OCI-LY1 (cell line): ENCODE data around the gene PPP1R9A.

ENCODE experiments used
- H2AFZ ChIP-seq: fragments of 200-600 bp; sonication (generic), shearing (Covaris generic); 2 replicates; pipeline ENCODE4 v1.6.0; 2014; ENCODE audit warnings: antibody characterized with exemption, mild to moderate bottlenecking, low read length
- H3F3A ChIP-seq: fragments of 200-600 bp; sonication (generic), shearing (Covaris generic); 2 replicates; pipeline ENCODE4 v1.6.0; 2014; ENCODE audit warnings: mild to moderate bottlenecking, antibody characterized with exemption, low read length, moderate library complexity; ENCODE audit not compliant: insufficient read depth
- H3K27ac ChIP-seq: fragments of 200-600 bp; sonication (generic); 2 replicates; pipeline ENCODE4 v1.5.1; 2014; ENCODE audit warnings: low read length, mixed run types, mild to moderate bottlenecking, low read depth; ENCODE audit not compliant: poor library complexity, severe bottlenecking
- H3K27me3 ChIP-seq: fragments of 200-600 bp; sonication (generic); 2 replicates; pipeline ENCODE4 v1.6.0; 2014; ENCODE audit warnings: antibody characterized with exemption, mild to moderate bottlenecking, low read length, moderate library complexity; ENCODE audit not compliant: insufficient read depth
- H3K36me3 ChIP-seq: fragments of 200-600 bp; sonication (generic); 2 replicates; pipeline ENCODE4 v1.6.1; 2014; ENCODE audit warnings: mild to moderate bottlenecking, antibody characterized with exemption, low read length, moderate library complexity, mixed read lengths; ENCODE audit not compliant: insufficient read depth
- H3K4me1 ChIP-seq: fragments of 200-600 bp; sonication (generic); 2 replicates; pipeline ENCODE4 v1.5.1; 2014; ENCODE audit warnings: mild to moderate bottlenecking, low read length, moderate library complexity; ENCODE audit not compliant: insufficient read depth, severe bottlenecking
- H3K4me2 ChIP-seq: fragments of 200-600 bp; sonication (generic), shearing (Covaris generic); 2 replicates; pipeline ENCODE4 v1.6.1; 2014; ENCODE audit warnings: low read length
- H3K4me3 ChIP-seq: fragments of 200-600 bp; sonication (generic); 2 replicates; pipeline ENCODE4 v1.5.1; 2014; ENCODE audit warnings: low read length, low read depth, mild to moderate bottlenecking, mixed read lengths; ENCODE audit not compliant: poor library complexity, severe bottlenecking
- H3K79me2 ChIP-seq: fragments of 200-600 bp; shearing (Covaris generic); 2 replicates; pipeline ENCODE4 v1.6.1; 2016; ENCODE audit warnings: mixed run types, low read length, mixed read lengths; ENCODE audit not compliant: insufficient read depth
- H3K9ac ChIP-seq: fragments of 200-600 bp; sonication (generic), shearing (Covaris generic); 2 replicates; pipeline ENCODE4 v1.6.1; 2014; ENCODE audit warnings: mild to moderate bottlenecking, low read length, mixed read lengths
- H3K9me2 ChIP-seq: fragments of 200-600 bp; sonication (generic), shearing (Covaris generic); 2 replicates; pipeline ENCODE4 v1.6.1; 2014; ENCODE audit warnings: low read depth, mild to moderate bottlenecking, low read length, mixed read lengths
- H3K9me3 ChIP-seq: fragments of 200-600 bp; shearing (Covaris generic); 2 replicates; pipeline ENCODE4 v1.6.1; 2014; ENCODE audit warnings: low read length, mixed read lengths
- H4K20me1 ChIP-seq: fragments of 200-600 bp; sonication (generic), shearing (Covaris generic); 2 replicates; pipeline ENCODE4 v1.6.0; 2016; ENCODE audit warnings: mild to moderate bottlenecking, low read length; ENCODE audit not compliant: insufficient read depth
- CTCF ChIP-seq: fragments of 200-600 bp; sonication (generic), shearing (Covaris generic); IDR thresholded peaks from 2 replicates; pipeline ENCODE4 v1.5.1; 2017; ENCODE audit warnings: mild to moderate bottlenecking, antibody characterized with exemption, low read length, moderate library complexity, mixed read lengths
- EZH2 ChIP-seq: fragments of 200-600 bp; sonication (generic), shearing (Covaris generic); IDR thresholded peaks from 2 replicates; pipeline ENCODE4 v1.8.0; 2017; ENCODE audit warnings: borderline replicate concordance, mixed run types, mild to moderate bottlenecking, antibody characterized with exemption, low read length, moderate library complexity, mixed read lengths

PPP1R9A gene

GRCh38 chr7:94923412-94923811 lies 16.0 kb downstream of the PPP1R9A start:
- H3K4me3 ChIP-seq: no peak overlapping the region
- H3K4me2 ChIP-seq: no peak overlapping the region
- no peaks in the 10 kb centered on the region for H3K9me3 ChIP-seq
- H3K36me3 ChIP-seq: no peaks in the 10 kb centered on the region
- H3K27ac ChIP-seq: no peak overlapping the region
- no peak for TF ChIP-seq CTCF
- TF ChIP-seq EZH2: no peak
- no peaks in the 10 kb centered on the region for H3K27me3 ChIP-seq
- H2AFZ ChIP-seq: no peak overlapping the region
- no peaks in the 10 kb centered on the region for H4K20me1 ChIP-seq
- H3K79me2 ChIP-seq: no peaks in the 10 kb centered on the region
- no peaks in the 10 kb centered on the region for H3F3A ChIP-seq
- no peak overlapping the region for H3K9ac ChIP-seq
- H3K4me1 ChIP-seq: peaks cover 3% of the 10 kb centered on the region
- H3K9me2 ChIP-seq: no peaks in the 10 kb centered on the region

- Histone ChIP-seq H3K36me3 (no peaks in the 10 kb centered on the region), H4K20me1 (no peaks in the 10 kb centered on the region), H3K27ac (no peak overlapping the region)
Observed at GRCh38 chr7:94928168-94928707, 20.8 kb downstream of the PPP1R9A start.

DNA sequence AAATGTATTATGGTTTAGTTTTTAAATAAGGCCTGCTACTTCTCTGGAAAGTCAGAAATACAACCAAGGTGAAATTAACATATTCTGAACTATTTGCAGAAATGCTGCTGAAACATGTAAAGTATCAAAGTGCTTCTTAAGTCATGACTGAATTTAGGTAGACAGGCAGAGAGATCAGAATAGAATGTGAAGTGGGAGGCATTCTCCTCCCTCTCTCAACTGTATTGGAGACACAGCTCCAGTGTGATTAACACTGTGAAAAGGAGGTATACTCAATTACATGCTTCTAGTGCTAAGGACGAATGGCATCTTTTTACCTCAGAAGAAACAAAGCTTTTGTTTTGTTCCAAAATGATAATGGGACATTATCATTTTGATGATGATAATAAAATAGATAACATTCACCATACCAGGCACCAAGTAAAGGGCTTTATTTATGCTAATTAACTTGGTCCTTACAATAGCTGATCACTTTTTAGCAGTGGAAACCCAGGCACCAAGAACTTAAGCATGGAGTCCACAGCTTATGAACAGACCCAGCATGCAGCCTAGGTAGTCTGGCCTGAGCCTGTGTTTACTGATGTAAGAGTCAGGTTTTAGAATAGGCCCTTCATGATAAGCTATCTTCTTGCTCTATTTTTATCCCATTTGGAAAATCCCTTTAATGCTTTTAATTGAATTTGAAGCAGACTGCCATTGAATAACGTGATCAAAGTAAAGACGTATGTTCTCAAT lies 26.0 kb downstream of the PPP1R9A start:
- no peak overlapping the region for H3K27ac ChIP-seq
- no peaks in the 10 kb centered on the region for H3K9me3 ChIP-seq
- H3K79me2 ChIP-seq: no peaks in the 10 kb centered on the region
- H3K4me2 ChIP-seq: no peak overlapping the region
- no peaks in the 10 kb centered on the region for H3K27me3 ChIP-seq
- no peak overlapping the region for H3K4me3 ChIP-seq
- H3F3A ChIP-seq: no peaks in the 10 kb centered on the region
- H3K4me1 ChIP-seq: no peaks in the 10 kb centered on the region
- no peak overlapping the region for H3K9ac ChIP-seq
- no peak for TF ChIP-seq CTCF
- no peak for TF ChIP-seq EZH2
- no peaks in the 10 kb centered on the region for H3K36me3 ChIP-seq
- H4K20me1 ChIP-seq: no peaks in the 10 kb centered on the region
- no peaks in the 10 kb centered on the region for H3K9me2 ChIP-seq
- H2AFZ ChIP-seq: no peak overlapping the region

More at GRCh38 chr7:94928168-94928707, 20.8 kb downstream of the PPP1R9A start:
- no peaks in the 10 kb centered on the region for H3K79me2 ChIP-seq
- H3F3A ChIP-seq: no peaks in the 10 kb centered on the region
- no peaks in the 10 kb centered on the region for H3K9me2 ChIP-seq
- TF ChIP-seq CTCF (no peak), EZH2 (no peak)
- no peaks in the 10 kb centered on the region for H3K9me3 ChIP-seq
- peaks cover 2% of the 10 kb centered on the region for H3K4me1 ChIP-seq
- no peak overlapping the region for H3K4me2 ChIP-seq
- H3K4me3 ChIP-seq: no peak overlapping the region
- no peaks in the 10 kb centered on the region for H3K27me3 ChIP-seq
- no peak overlapping the region for H3K9ac ChIP-seq
- H2AFZ ChIP-seq: no peak overlapping the region
